ENCODE data around the gene CACNA2D4.

The CACNA2D4 gene

DNA sequence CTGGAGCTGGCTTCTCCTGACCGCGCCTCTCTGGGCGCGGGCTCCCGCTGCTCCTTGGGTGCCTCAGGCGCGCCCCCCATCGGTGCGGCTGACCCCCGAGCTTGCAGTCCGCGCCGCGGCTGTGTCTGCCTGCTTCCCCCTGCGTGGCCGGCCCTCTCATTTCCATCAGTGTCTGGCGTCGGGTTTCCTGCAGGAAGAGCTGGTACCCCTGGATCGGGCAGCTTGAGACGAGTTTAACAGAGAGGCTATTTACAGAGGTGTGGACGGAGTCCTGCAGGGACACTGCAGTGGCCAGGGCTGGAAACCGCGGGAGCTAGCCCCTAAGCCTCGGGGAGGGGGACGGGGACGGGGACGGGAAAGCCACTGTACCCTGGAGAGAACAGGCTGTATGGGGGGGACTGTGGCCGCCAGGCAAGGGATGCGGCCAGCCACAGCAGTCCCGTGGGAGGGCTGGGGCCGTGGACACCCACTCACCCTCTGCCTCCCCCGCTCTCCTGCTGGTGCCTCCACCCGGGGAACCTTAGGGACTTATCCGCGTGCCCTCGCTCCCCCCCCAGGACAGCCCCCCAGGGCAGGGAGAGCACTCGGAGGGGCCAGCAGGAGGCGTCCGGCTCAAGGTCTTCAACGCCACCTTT, 3.7 kb upstream of the CACNA2D4 start:
- TF ChIP-seq CTCF (IDR thresholded peaks at IDR 0.05), result no peak
- H2AFZ ChIP-seq, result no peak overlapping the region

GRCh38 chr12:1920971-1921370, 2.5 kb upstream of the CACNA2D4 start:
- Histone ChIP-seq H3K9ac (no peak overlapping the region), H3K27ac (no peak overlapping the region), H3K4me3 (ENCODE audit: low read depth, low read length) (no peak overlapping the region)

More for the DNA sequence above, 3.7 kb upstream of the CACNA2D4 start:
- H3K36me3 ChIP-seq (ENCODE audit: control insufficient read depth, insufficient read depth, low read length), result no peaks in the 10 kb centered on the region
- H3K4me1 ChIP-seq, result no peaks in the 10 kb centered on the region
- H3K9ac ChIP-seq, result no peak overlapping the region
- no peaks in the 10 kb centered on the region for H3K79me2 ChIP-seq
- no peak overlapping the region for H3K27ac ChIP-seq
- no peak overlapping the region for H3K4me2 ChIP-seq (ENCODE audit: low read length)
- H3K4me3 ChIP-seq (ENCODE audit: low read depth, low read length), result no peak overlapping the region
- H3K27me3 ChIP-seq (ENCODE audit: control insufficient read depth, insufficient read depth, low read length), result no peaks in the 10 kb centered on the region
- H3K9me3 ChIP-seq (ENCODE audit: control insufficient read depth, low read length), result no peaks in the 10 kb centered on the region

DNA sequence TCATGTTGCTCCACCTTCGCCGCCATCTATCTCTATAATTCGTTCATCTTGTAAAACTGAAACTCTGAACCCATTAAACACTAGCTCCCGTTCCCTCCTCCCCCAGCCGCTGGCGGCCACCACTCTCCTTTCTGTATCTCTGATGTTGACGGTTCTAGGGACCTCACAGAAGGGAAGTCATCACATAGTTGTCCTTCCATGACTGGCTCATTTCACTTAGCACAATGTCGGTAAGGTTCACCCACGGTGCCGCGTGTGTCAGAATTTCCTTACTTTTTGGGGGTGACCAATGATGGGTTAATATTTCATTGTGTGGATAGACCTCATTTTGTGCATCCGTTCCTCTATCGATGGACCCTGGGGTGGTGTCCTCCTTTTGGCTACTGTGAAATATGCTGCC, 2.0 kb upstream of the CACNA2D4 start:
- H3K9ac ChIP-seq, result no peak overlapping the region
- no peaks in the 10 kb centered on the region for H3K4me1 ChIP-seq
- H3K4me3 ChIP-seq (ENCODE audit: low read depth, low read length), result no peak overlapping the region
- H3K27me3 ChIP-seq (ENCODE audit: control insufficient read depth, insufficient read depth, low read length), result no peaks in the 10 kb centered on the region
- no peak overlapping the region for H3K27ac ChIP-seq
- H3K79me2 ChIP-seq, result no peaks in the 10 kb centered on the region
- no peaks in the 10 kb centered on the region for H3K36me3 ChIP-seq (ENCODE audit: control insufficient read depth, insufficient read depth, low read length)
- H3K4me2 ChIP-seq (ENCODE audit: low read length), result no peak overlapping the region
- no peak overlapping the region for H2AFZ ChIP-seq
- no peaks in the 10 kb centered on the region for H3K9me3 ChIP-seq (ENCODE audit: control insufficient read depth, low read length)
- no peak for TF ChIP-seq CTCF (IDR thresholded peaks at IDR 0.05)

More at GRCh38 chr12:1920971-1921370, 2.5 kb upstream of the CACNA2D4 start:
- Histone ChIP-seq H3K9me3 (ENCODE audit: control insufficient read depth, low read length) (no peaks in the 10 kb centered on the region), H3K79me2 (no peaks in the 10 kb centered on the region), H3K36me3 (ENCODE audit: control insufficient read depth, insufficient read depth, low read length) (no peaks in the 10 kb centered on the region), H3K4me2 (ENCODE audit: low read length) (no peak overlapping the region), H2AFZ (no peak overlapping the region), H3K27me3 (ENCODE audit: control insufficient read depth, insufficient read depth, low read length) (no peaks in the 10 kb centered on the region), H3K4me1 (no peaks in the 10 kb centered on the region)
- no peak for TF ChIP-seq CTCF (IDR thresholded peaks at IDR 0.05)

DNA sequence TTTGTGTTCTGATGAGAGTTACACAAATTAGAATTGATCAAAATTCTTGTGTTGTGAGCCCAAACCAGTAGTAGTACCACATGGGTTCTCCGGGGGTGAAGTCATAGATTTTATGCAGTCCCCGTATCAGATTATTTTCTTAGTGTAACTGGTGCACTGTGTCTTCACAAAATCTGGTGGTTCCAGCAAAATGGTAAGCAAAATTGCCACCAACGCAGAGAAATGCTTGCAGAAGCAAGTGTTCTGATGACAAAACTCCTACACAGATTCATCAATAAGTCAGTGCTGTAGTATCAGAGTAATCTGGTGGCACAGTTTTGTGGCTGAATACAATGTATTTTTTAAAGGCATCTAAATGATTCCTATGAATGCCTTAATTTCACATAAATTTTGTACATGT, 1.3 kb upstream of the CACNA2D4 start:
- Histone ChIP-seq H3K36me3 (ENCODE audit: control insufficient read depth, insufficient read depth, low read length) (no peaks in the 10 kb centered on the region), H3K4me1 (no peaks in the 10 kb centered on the region), H3K4me2 (ENCODE audit: low read length) (no peak overlapping the region), H2AFZ (no peak overlapping the region), H3K9ac (no peak overlapping the region), H3K27me3 (ENCODE audit: control insufficient read depth, insufficient read depth, low read length) (no peaks in the 10 kb centered on the region), H3K9me3 (ENCODE audit: control insufficient read depth, low read length) (no peaks in the 10 kb centered on the region), H3K79me2 (no peaks in the 10 kb centered on the region), H3K4me3 (ENCODE audit: low read depth, low read length) (no peak overlapping the region), H3K27ac (no peak overlapping the region)
- TF ChIP-seq CTCF (IDR thresholded peaks at IDR 0.05), result no peak

DNA sequence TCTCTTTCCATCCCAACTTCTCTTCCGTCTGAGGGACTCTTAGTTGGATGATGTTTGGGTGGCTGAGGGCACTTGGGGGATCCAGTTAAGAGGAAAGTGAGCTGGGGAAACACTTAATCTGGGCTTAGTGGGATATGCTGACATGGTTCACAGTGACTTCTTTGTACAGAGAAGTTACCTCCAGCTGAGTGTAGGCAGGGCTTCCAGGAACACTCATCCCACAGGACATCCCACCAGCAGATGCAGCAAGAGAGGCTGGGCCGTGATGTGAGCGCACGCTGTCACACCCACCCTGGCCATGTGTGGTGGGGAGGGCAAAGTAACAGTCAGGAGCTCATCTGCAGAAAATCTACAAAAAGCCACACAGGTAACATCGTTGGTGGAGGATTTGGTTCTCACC, 832 bp upstream of the CACNA2D4 start:
- H3K4me1 ChIP-seq, result no peaks in the 10 kb centered on the region
- no peak overlapping the region for H3K4me3 ChIP-seq (ENCODE audit: low read depth, low read length)
- no peak overlapping the region for H3K27ac ChIP-seq
- H2AFZ ChIP-seq, result no peak overlapping the region
- H3K79me2 ChIP-seq, result no peaks in the 10 kb centered on the region
- H3K27me3 ChIP-seq (ENCODE audit: control insufficient read depth, insufficient read depth, low read length), result no peaks in the 10 kb centered on the region
- no peak for TF ChIP-seq CTCF (IDR thresholded peaks at IDR 0.05)
- H3K4me2 ChIP-seq (ENCODE audit: low read length), result no peak overlapping the region
- no peaks in the 10 kb centered on the region for H3K9me3 ChIP-seq (ENCODE audit: control insufficient read depth, low read length)
- H3K9ac ChIP-seq, result no peak overlapping the region
- no peaks in the 10 kb centered on the region for H3K36me3 ChIP-seq (ENCODE audit: control insufficient read depth, insufficient read depth, low read length)
